ENCODE results near the gene MXRA7.

- TF ChIP-seq CTCF (IDR thresholded peaks at IDR 0.05) (no peak), POLR2A (IDR thresholded peaks at IDR 0.05) (no peak)
Observed at GRCh38 chr17:76659928-76660655, 50.7 kb downstream of the MXRA7 start.
